Neutrophil (primary cell): ENCODE data around the gene TTLL5.

Experiments
- H3K27ac ChIP-seq: fragments of 200-600 bp; sonication (generic); 2 replicates; pipeline ENCODE4 v1.5.1; 2016; ENCODE audit warnings: mild to moderate bottlenecking, moderate library complexity
- H3K27me3 ChIP-seq: fragments of 200-600 bp; sonication (generic); 2 replicates; pipeline ENCODE4 v1.6.0; 2016; ENCODE audit warnings: mild to moderate bottlenecking
- H3K36me3 ChIP-seq: fragments of 200-600 bp; sonication (generic); 2 replicates; pipeline ENCODE4 v1.5.1; 2017
- H3K4me1 ChIP-seq, 2 experiments: fragments of 200-600 bp in 1 of 2; sonication (generic) in 1 of 2; 1 replicate in 1 of 2; 2 replicates in 1 of 2; pipeline versions ENCODE4 v1.5.1 to v1.6.1; 2013 to 2016; ENCODE audit warnings: low read depth in 1 of 2, low read length in 1 of 2, mild to moderate bottlenecking in 1 of 2, moderate library complexity in 1 of 2; ENCODE audit not compliant: control insufficient read depth in 1 of 2, insufficient read depth in 1 of 2
- H3K4me3 ChIP-seq, 2 experiments: fragments of 200-600 bp in 1 of 2; sonication (generic) in 1 of 2; 1 replicate in 1 of 2; 2 replicates in 1 of 2; pipeline ENCODE4 v1.5.1; 2013 to 2016; ENCODE audit warnings: low read depth in 1 of 2, low read length in 1 of 2, mild to moderate bottlenecking in 1 of 2, moderate library complexity in 1 of 2
- H3K9me3 ChIP-seq: fragments of 200-600 bp; sonication (generic); 2 replicates; pipeline ENCODE4 v1.5.1; 2016
- CTCF ChIP-seq: fragments of 200-600 bp; sonication (generic); IDR thresholded peaks from 2 replicates; pipeline ENCODE4 v1.5.1; 2016; ENCODE audit warnings: antibody characterized with exemption

TTLL5 gene

GRCh38 chr14:75977582-75977943 lies 316.5 kb downstream of the TTLL5 start:
- Histone ChIP-seq H3K4me1 (peaks cover 11 to 17% of the 10 kb centered on the region in 2 experiments), H3K36me3 (no peaks in the 10 kb centered on the region), H3K27ac (no peak overlapping the region), H3K27me3 (peaks cover 45% of the 10 kb centered on the region), H3K4me3 (no peak overlapping the region), H3K9me3 (no peaks in the 10 kb centered on the region)
- no peak for TF ChIP-seq CTCF

- H3K27me3 ChIP-seq, result peaks cover 53% of the 10 kb centered on the region
- H3K27ac ChIP-seq, result no peak overlapping the region
- no peak for TF ChIP-seq CTCF
- no peak overlapping the region for H3K4me3 ChIP-seq
- H3K36me3 ChIP-seq, result no peaks in the 10 kb centered on the region
- H3K4me1 ChIP-seq, result peaks cover 14 to 21% of the 10 kb centered on the region in 2 experiments
- H3K9me3 ChIP-seq, result no peaks in the 10 kb centered on the region
Measured at GRCh38 chr14:75978249-75978731, 317.2 kb downstream of the TTLL5 start.

GRCh38 chr14:75979071-75979571 lies 318.1 kb downstream of the TTLL5 start:
- H3K9me3 ChIP-seq, result no peaks in the 10 kb centered on the region
- H3K4me1 ChIP-seq, result peaks cover 14 to 21% of the 10 kb centered on the region in 2 experiments
- H3K27me3 ChIP-seq, result peaks cover 61% of the 10 kb centered on the region
- no peaks in the 10 kb centered on the region for H3K36me3 ChIP-seq
- no peak overlapping the region for H3K4me3 ChIP-seq
- H3K27ac ChIP-seq, result no peak overlapping the region
- no peak for TF ChIP-seq CTCF

GRCh38 chr14:75979648-75980565 lies 318.9 kb downstream of the TTLL5 start:
- Histone ChIP-seq H3K27me3 (peaks cover 69% of the 10 kb centered on the region), H3K36me3 (no peaks in the 10 kb centered on the region), H3K4me1 (peaks cover 14 to 21% of the 10 kb centered on the region in 2 experiments), H3K9me3 (no peaks in the 10 kb centered on the region), H3K4me3 (no peak overlapping the region), H3K27ac (no peak overlapping the region)
- TF ChIP-seq CTCF, result no peak

GRCh38 chr14:75980856-75981255 lies 319.8 kb downstream of the TTLL5 start:
- no peaks in the 10 kb centered on the region for H3K9me3 ChIP-seq
- no peaks in the 10 kb centered on the region for H3K36me3 ChIP-seq
- no peak overlapping the region for H3K4me3 ChIP-seq
- TF ChIP-seq CTCF, result no peak
- H3K4me1 ChIP-seq, result peaks cover 18 to 24% of the 10 kb centered on the region in 2 experiments
- peaks cover 78% of the 10 kb centered on the region for H3K27me3 ChIP-seq
- no peak overlapping the region for H3K27ac ChIP-seq
